IPS DF 4.7 (cell line): Measurements from ENCODE around the gene NEDD1.

Source experiments
- DNase-seq: peaks from one replicate; pipeline ENCODE4 v3.0.0-alpha.2; 2013; ENCODE audit warnings: low spot score; ENCODE audit errors: extremely low read depth

NEDD1 gene

DNA sequence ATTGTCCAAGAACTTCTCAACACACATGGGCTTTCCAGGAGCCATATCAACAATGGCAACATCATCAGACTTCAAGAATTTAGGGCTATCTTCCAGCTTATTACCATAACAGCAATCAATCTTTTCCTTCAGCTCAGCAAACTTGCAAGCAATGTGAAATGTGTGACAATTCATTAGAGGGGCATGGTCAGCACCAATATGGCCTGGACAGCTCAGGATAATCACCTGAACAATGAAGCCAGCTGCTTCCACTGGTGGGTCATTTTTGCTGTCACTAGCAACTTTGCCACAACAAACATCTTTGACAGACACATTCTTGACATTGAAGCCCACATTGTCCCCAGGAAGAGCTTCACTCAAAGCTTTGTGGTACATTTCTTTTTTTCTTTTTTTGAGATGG, 5.9 kb upstream of the NEDD1 start:
- no peak for DNase-seq

DNA sequence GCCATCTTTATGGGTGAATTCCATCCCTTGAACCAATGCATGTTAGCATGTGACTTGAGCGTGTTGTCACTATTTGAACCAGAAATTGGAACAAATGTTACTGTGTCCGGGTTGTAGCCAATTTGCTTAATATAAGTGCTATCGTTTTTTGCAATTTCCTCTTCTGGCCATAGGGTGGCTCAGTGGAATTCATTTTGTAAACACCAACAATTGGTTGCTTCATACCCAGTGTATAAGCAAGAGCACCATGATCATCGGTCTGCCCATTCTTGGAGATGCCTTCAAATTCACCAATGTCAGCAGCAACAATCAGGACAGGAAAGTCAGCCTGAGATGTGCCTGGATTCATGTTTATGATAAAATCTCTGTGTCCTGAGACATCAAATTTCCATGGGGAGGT, 5.0 kb upstream of the NEDD1 start:
- no peak for DNase-seq

DNA sequence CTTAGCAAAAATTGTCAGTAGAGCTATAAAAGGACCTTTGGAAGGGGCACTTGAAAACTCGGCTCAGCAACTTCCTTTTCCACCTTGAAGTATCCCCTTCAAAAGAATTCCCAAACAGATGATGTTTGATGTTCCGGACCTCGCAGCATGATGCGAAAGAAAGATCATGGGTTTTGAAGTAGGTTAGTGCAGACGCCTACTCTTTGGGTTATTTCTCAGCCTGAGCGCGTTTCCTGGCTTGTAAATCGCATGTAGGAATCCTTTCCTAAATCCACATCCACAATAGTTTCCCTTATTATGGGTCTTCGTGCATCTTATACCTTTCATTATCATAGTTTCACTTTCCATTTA, 584 bp upstream of the NEDD1 start:
- DNase-seq, result no peak

DNA sequence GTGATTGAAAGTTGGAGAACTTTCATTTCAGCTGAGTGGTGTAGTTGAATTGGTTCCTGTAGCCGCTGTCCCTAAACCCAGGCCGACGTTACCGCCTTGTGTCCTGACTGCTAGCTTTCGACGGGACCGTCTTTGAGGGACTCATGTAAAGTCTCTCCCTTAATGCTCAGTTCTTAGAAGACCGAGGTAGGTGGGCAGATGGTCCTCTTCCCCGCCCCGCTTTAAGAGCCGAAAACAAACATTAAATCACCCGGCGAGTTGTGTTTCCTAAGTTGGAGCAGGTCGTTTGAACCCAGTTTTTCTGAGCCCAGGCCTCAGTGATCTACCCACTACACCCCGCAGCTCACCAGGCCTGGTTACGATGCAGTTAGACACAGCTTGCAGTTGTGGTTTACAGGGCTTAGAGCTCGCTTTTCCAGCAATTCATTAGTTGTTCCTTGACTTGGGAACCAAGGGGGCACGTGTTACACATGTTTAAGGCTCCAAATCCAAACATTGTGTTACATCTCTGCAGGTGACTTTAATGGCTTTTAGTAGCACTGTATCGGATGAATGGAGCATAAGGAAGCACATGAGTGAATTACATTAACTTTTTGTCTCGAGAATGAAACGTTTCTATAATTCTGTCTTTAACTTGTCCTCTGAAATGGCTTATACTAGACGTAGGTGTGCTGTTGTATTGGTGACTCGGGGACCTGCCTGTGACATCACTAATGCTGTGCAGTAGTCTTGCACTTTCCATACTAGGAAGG, 790 bp downstream of the NEDD1 start:
- no peak for DNase-seq

DNA sequence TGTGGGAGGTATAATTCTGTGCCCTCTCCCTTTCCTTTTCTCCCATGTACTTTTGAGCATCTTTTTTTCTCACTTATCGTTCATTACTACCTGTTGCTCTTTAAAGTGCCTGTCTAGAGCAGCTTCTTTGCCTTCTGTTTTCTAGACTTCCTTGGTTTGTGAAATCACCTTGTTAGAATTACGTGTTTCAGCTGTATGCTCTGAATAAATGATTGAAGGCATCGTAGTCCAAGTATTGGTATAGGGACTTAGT, 1.3 kb downstream of the NEDD1 start:
- DNase-seq, result no peak

DNA sequence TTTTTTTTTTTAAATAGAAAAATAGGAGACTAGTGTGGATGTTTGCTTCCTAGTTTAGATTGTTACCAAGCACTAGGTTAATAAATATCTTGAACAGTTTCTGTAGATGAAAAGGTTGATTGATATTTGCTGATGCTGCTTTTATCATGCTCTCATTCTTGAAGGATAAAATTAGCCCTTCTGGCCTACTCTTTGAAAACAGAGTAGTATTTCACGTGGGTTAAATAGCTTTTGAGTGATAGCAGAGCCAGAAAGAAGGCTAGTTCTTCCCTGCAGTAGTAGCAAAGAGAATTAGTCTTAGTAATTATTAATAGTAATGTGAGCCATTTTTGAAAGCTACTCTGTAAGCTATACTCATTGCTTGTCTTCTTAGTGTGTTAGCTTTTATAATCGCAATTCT, 5.2 kb downstream of the NEDD1 start:
- DNase-seq, result no peak

DNA sequence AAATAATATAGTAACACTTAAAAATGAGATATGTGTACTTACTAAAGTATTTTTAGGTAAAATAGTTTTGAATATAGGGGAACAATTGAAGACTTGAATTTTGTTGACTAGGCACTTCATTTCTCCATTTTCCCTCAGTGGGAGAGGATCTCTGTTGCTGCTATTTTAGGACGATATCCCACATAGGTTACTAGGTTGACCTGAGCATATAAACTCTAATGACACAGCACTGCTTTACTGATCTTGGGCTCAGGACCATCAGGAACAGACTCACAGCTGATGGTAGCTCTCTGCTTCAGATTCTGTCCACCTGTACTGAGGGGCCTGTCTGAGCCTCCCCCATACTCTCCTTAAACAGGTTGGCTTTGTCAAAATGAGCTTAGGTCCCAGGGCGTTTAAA, 5.9 kb downstream of the NEDD1 start:
- no peak for DNase-seq

DNA sequence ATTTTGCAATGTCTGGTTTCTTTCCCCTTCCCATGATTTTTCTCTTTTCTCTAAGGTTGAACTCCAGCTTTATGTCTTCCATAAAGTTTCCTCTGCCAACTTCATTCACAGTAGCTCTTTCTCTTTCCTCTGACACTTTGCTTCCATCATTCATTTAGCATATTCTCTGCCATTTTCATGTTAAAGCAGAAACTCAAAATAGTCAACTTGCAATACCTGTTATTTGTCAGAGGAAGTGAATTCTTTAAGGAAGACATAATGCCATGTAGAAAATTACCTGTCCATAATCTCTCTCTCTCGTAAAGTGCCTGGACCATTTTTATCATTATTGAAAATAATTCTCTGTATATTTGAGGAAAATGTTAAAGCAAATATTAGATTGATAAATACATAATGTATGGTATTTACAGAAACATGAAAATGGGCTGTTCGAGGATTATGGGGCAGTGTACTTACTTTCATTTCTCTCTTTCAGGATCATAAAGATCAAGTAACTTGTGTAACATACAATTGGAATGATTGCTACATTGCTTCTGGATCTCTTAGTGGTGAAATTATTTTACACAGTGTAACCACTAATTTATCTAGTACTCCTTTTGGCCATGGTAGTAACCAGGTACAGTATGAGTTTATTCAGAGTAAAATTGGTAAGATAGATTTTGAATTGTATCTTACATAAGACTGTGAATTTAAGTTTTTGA, 12.6 kb downstream of the NEDD1 start:
- no peak for DNase-seq

DNA sequence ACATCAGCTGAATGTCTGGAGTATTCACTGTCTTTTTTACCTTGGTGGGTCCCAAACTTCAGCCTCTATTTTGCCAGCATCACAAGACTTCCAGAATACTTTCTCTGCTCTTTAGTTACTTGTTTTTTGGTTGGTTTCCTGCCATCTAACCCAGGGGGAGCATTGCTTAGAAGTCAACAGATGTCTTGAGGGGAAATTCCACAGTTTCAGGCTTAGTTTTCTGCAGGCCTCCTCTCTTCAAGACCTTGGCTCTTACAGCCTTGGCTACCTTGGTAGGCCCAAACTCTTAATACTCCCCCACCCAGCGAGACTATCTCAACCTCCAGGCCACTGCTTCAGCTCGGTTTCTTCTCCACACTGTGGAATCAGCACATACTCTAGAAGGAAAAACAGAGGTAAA, 41.7 kb downstream of the NEDD1 start:
- no peak for DNase-seq

DNA sequence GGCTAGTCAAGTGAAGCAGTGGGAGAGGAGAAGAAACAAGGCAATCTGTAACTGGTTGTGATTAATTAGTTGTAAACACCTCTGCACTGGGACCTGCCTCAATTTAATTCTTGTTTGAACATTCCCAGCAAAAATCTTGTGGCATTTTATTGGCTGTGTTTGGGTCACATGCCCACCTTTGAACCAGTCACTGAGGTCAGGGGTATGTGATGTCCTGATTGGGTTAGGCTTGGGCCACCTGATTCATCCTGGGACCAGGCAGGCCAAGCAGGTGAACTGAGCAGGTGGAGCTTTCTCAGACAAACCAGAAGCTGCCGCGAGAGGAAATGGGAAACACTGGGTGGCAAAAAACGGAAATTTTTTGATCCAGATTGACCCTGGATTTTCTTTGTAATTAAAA, 72.5 kb downstream of the NEDD1 start:
- DNase-seq, result no peak

DNA sequence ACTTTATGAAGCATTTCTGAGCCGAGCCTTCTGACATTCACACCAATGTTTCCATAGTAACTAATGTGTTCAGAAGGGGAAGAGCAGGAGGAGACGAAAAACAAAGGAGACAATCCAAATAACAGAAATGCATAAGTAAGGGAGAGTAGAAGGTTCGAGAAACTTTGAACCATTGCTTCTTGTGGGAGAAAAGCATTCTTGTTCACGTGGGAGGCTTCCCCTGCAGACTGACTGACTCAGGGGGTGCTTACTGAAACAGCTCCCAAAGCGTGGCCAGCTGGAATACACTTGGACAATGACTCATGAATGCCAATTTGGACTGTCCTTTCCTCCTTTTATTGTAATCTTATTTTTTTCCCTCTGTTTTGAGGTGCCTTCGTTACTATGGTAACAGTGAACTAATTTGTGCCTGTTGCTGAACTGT, 73.9 kb downstream of the NEDD1 start:
- no peak for DNase-seq

DNA sequence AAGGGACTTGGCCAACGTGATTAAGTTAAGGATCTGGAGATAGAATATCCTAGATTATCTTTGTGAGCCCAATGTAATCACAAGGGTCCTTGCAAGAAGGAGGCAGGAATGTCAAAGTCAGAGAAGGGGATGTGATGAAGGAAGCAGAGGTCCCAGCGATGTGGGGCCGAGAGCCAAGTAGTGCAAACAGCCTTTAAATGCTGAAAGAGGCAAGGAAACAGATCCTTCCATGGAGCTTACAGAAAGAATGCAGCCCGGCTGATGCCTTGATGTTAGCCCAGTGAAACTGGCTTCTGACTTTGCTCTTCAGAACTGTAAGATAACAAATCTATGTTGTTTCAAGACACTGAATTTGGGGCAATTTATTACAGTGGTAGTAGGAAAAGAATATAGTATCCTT, 74.9 kb downstream of the NEDD1 start:
- no peak for DNase-seq

DNA sequence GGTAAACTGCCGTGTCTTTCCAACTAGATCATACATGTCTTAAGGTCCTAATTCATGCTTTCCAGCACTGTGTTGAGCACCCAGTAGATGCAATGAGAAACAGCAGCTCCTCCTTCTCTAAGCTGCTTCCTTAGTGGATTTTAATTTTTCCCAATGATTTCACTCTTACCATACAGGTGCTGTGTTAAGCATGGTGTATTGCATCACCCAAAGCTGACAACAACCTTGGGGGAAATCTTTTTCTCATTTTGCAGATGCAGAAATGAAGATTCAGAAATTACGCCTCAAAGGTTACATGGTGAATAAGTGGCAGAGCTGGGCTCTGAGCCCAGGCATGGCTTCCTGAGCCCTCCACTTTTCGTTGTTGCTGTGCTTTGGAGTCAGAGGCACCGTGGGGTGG, 75.6 kb downstream of the NEDD1 start:
- DNase-seq, result no peak

DNA sequence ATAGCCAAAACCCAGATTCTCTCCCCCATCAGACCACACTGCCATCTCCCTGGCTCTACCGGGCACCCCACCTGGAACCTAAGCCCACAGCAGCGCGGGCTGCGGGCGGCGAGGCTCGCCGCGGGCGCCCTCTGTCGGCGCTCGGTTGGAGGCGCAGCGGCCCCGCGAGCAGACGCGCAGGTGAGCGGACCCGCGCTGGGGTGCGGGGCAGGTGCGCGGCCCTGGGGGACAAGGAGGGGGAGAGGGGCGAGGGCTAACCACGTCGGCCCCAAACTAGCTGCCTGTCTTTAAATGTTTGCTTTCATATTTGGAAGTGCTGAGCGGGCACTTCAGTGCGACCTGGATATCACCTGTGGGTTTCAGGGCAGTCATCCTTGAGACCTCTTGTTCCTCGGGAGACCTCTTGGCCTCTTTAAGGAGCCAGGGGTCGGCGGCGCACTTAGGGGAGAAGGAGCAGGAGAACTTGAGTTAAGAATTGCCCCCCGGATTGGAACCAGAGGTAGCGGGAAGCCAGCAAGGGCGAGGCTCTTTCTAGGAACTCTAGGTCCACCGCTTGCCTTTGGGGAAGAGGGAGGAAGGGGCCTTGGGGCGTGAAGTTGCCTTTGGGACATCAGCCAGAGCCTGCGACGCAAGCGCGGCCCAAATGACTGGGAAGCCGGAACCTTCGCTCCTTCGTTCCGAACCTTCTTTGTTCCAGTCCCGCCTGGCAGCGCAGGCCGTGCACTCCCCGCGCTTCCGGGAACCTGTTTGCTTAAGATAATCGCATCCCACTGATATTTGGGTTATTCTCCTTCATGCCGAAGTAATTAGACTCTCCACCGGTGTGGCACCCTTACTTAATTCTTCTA, 78.7 kb downstream of the NEDD1 start:
- no peak for DNase-seq

DNA sequence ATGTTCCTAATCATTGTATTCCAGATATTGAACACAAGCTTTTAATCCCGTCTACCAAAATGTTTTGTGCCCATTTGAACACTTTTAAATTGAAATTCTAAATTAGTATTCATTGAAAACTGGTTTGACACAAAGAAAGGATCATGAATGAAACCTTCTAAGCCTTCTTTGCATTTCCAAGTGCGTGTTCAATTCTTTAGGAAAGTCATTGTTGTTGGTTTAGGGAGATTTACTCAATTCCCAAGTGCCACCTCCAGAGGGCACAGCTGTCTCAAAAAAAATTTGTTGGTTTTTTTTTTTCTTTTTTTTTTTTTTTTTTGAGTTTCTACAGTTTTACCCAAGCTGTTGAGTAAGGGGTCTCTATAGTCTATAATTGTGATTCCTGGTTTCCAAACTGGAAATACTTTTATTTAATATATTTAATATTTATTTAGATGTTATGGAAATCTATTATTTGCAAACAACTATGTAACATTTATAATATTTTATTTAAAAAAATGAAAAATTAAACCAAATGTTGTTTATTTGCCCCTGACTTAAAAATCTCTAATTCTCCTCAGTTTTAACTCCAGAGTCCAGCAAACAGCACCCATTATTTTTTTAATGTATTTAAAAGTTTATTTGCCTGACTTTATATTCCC, 79.9 kb downstream of the NEDD1 start:
- DNase-seq, result no peak

DNA sequence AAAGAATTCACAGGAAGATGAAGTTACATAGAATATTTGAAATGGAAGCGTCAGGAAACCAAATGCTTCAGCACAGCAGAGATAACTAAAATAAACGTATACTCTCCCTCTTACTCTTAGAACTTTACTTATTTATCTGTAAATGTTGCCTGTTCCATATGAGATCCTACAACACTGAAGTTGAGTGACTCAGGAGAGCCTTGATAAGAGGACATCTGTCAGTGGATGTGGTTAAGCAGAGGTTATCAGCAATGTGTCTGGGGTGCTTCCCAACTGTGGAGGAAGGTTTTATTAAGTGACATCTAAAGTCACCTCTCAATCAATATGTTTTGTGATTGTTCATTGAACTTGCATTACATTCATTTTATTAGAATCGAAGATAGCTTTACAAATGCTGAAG, 81.9 kb downstream of the NEDD1 start:
- no peak for DNase-seq

DNA sequence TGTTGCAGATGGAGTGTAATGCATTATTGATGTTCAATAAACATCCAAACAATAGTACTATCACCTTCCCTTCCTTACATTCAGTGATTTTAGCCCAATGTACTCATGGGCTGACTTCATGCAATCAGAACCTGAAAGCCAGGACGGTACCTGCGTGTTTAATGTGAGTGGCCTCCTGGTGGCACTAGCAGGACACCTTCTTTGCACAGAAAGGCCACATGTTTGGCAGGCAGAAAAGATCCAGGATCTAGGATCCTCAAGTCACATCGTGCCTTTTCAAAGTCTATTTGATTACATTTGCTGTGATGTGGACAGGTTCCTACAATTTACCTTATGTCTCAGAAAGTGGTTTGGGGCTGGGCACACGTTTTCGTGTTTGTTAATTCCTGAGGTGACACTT, 82.9 kb downstream of the NEDD1 start:
- no peak for DNase-seq

DNA sequence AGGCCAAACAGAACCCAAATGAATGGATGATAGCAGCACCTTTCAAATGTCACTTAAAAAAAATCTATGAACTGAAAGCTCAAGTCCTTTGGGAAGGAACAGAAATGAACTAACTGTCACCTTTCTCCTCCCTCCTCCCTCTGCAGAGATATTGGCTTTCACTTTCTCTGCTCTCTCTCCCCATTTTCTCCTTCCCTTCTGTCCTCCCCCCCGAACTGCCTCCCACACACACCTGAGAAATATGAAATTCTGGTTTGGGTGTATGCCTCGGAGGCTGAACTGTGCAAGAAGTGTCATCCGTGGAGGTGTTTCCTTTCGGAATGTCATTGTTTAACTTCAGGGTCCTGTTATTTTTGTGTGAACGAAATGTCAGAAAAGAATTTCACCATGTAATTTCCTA, 87.8 kb downstream of the NEDD1 start:
- no peak for DNase-seq

DNA sequence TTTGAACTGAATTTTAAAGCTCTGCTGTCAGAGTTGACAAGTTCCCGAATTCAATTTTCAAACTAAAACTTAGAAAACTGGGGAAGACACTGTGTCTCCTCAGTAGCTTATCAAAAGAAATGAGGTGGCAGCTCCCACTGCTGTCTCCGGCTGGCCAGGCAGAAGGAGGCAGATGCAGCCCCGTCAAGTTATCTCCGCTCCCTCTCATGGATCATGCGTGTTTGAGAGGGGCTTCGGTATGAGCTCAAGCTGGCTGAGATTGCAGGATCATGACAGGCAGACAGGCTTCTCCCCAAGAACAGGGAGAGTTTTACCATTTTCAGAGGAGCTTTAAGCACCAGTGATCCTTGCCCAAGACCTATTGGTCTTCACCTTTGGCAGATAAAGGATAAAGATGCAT, 88.8 kb downstream of the NEDD1 start:
- DNase-seq, result no peak

DNA sequence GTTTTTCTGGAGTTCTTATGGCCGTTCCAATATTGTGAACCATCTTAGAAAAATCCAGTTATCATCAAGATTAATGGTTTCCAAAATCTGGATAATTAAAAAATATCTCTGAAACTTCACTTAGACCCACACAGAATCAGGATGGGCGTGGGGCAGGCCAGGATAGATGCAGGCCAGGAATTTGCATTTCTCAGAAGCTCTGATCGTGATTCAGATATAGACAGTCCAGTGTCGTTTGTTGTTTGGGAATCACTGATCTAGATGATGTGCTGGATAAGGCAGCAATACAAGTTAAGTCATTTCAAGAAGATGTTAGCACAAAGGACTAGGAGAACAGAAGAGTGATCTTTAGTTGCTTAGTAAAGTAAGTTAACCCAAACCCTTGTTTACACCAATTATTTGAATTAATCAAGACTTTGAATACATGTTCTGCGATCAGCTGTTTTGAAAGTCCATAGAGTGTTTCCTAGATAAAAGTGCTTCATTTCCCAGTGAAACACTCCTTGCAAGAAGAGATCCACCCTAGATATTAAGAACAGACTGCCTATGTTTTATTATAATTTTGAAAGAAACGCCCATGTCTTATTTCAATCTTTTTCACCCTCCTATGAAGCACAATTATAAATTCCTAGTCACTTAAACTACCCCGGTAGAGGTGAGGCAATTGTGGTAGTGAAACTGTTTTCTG, 90.9 kb downstream of the NEDD1 start:
- no peak for DNase-seq

DNA sequence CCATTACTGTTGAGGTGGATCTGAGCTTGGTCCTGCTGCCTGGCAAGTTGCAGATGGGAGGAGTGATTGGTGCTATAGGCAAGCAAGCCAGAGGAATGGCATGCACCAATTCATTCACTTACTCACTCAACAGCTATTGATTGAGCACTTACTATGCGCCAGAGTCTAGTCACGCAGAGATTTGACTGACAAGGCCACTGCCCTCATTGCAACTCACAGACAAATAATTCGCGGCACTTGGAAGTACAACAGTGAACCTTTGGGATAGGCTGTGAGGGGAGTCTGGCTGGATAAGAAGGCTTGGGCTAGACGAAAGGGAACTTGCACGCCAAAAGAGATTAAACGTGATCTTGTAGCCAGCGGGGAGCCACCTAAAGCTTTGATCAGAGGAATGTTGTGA, 96.2 kb downstream of the NEDD1 start:
- DNase-seq, result no peak
